Measurements from ENCODE around the gene IREB2.
"Not testable (repeated sequence)": the region's sequence is repeated elsewhere in the genome, so short reads cannot be mapped to it uniquely, and the experiment has no call there.

IREB2 gene

DNA sequence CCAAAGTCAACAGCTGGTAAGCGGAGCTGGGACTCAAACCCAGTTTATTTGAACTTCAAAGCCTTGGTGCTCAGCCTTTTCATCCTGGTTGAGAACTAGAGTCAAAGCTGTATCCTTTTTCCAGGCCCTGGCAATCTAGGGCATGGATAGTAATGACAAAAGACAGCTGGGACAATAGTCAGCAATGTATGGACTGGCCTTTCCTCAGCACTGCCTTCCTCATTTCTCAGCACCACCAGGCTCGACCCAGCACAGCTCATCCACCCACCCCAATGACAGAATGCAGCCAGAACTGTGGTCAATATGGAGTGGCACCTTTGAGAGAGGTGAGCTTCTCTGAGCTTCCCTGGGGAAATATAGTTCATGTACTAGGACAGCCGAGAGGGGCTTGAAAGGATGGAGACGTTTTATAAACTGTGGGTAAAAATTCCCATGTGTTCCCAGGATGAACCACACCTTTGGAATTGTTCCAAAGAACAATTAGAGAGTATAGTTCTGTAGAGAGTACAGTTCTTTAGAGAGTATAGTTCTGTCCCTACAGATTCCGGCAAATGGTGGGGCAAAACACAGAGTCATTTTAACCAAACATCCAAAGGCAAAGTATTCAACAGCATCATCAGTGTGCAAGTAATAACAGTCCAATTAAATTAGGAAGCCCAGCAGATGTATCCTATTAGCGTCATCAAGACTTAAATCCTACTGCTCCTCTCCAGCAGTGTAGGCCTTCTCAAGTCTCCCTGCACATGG is 30.2 kb upstream of the IREB2 start:
- no peak for DNase-seq (ENCODE audit: low read depth)

DNA sequence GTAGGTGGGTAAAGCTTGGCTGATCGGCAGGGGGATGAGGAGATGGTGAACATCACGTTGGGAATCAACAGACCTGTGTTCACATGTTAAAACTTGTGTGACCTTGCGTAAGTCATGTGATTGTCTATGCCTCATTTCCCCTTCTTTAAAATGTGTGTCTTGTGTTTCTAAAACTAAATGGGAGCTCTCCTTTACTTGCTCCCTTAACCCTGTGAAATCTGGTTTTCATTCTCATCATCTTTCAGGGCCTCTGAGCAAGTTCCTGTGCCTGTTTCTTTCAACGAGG is 29.7 kb upstream of the IREB2 start:
- no peak for DNase-seq (ENCODE audit: low read depth)

DNA sequence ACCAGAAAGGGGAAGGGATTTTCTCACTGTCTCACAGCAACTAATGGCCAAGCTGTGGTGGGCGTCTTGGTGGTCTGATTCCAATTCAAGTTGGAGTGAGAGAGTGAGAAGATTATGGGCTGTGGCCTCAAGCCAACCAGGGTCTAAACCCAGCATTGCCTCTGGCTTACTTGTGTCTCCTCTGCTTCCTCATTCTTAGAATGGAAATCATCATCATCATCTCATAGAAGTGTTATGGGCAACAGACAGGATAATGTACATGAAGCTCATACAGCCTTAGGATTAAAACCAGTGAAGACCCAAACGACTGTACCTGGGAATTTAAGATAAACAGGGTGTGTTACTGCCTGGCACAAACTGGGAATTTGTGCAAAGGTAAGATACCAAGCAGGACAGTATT is 29.1 kb upstream of the IREB2 start:
- DNase-seq (ENCODE audit: low read depth), result no peak

DNA sequence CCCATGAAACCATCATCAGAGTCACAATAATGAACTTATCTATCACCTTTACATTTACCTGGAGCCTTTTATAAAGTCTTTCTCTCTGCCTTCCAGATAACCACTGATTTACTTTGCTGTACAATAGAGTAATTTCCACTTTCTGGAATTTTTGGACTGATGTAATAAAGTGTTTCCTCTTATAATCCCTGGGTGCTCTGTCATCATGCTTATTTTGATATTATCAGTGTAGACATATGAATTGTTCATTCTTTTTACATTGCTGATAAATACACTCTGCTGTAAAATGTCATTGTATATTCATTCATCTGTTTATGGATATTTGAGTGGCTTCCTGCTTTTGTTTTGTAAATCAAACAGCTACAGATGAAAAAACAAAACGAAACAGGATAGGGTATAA is 27.0 kb upstream of the IREB2 start:
- DNase-seq (ENCODE audit: low read depth), result no peak

DNA sequence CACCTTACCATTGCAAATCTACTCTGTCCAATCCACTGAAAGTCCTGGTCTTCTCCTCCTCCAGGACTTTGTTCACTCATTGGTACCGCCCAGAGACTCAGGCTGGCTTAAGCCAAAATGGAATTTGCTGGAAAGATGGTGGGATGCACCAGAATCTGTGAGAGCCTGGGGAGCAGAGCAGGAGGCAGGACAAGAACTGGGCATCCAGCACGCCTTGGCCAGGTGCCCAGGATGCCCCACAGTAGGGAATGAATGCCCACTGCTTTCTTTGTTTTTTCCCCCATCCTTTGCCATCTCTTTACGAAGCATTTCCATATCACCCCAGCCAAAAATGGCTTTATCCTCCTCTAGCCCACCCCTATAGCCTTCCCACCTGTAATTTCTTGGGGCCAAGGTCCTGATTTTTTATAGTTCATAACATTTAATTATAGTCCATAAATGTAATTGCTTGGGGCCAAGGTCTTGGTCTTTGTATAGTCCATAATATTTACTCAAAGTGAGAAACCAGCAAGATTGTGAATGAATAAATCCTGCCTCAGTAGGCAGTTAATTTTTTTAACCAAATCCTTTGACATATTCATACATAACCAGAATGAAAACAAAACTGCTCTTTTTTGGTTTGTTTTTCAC is 23.3 kb upstream of the IREB2 start:
- DNase-seq (ENCODE audit: low read depth), result no peak

DNA sequence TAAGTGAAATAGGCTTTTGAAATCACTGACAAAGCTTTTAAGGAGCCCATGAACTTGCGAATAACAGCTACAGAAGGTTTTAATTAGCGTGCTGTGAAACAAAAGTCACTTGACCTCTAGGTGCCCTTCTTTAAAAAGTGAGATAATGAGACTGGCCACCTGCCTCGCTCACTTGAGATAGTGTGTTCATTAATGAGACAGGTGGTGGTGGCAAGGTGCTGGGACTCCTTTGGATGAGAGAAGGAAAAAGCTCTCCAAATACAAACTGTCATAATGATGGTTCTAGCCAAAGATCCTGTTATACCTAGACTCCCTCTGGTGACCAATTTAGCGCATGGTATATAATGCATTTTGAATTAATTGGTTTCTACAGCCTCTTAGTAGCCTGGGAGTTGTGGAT is 22.7 kb upstream of the IREB2 start:
- DNase-seq (ENCODE audit: low read depth), result no peak

DNA sequence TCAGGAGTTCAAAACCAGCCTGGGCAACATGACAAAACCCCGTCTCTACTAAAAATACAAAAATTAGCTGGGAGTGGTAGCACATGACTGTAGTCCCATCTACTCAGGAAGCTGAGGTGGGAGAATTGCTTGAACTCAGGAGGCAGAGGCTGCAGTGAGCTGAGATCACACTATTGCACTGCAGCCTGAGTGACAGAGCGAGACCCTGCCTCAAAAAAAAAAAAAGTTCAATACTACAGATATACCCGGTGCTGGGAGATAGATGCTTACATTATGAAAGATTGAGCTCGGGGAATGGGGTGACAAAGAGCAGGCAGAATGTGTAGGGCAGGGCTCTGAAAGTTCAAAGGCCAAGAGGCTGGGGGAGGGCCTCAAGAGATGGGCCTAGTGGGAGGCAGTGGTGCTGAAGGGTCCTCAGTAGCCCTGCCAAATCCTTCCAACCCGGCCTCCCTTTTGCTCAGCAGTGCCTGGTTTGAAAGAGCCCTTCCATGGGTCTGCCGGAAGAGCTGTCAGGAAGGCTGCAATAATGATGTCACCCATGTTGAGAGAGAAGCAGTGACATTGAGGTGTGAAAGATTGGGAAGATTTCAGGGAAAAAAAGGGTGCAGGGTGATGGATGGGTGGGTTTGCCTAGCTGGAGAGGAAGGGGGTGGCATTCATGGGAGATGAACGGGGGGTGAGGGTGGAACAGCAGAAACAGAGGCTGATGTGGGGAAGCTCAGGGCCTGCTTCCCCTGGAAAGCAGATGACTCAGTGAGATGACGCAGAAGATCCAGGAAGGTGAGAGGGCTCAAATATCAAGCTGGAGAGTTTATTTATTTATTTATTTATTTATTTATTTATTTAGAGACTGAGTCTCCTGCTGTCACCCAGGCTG is 20.0 kb upstream of the IREB2 start:
- no peak for DNase-seq (ENCODE audit: low read depth)

DNA sequence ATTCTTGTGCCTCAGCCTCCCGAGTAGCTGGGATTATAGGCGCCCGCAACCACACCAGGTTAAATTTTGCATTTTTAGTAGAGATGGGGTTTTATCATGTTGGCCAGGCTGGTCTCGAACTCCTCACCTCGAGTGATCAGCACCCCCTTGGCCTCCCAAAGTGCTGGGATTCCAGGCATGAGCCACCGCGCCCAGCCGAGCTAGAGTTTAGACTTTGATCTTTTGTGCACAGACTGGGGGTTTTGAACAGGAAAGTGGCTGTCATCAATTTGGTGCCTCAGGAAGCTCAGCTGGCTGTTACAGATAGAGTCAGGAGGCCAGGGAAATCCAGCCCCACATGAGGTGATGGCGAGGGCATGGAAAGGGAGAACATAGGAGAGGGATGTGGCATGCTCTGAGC is 19.3 kb upstream of the IREB2 start:
- DNase-seq (ENCODE audit: low read depth), result no peak

DNA sequence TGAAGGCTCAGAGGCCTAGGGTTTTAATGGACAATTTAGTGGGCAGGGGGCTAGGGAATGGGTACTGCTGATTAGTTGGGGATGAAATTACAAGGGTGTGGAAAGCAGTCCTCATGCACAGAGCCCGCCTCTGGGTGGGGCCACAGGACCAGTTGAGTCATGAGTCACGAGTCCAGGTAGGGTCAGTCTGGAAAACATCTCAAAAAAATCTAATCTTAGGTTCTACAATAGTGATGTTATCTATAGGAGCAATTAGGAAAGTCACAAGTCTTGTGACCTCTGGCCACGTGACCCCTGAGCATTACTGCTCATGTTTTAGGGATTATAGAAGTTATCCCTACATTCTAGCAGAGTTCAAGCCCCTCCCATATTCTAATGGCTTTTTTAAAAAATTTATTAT is 18.6 kb upstream of the IREB2 start:
- DNase-seq (ENCODE audit: low read depth), result no peak

DNA sequence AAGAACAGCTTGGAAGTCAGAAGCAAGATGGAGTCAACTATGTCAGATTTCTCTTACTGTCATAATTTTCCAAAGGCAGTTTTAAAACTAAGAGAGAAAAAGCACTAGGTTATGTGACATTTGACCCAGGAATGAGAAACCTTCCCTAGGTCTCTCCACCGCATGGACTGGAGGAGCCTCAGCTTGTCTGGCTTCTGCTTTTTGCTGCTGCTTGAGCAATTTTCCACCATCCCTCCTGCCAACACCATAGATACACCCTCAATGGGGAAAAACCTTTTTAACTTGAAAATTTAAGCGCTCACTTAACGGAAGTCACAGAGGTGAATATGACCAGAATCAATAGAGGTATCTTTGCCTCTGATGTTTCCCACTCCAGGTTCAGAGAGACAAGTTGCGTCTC is 17.8 kb upstream of the IREB2 start:
- DNase-seq (ENCODE audit: low read depth), result no peak

DNA sequence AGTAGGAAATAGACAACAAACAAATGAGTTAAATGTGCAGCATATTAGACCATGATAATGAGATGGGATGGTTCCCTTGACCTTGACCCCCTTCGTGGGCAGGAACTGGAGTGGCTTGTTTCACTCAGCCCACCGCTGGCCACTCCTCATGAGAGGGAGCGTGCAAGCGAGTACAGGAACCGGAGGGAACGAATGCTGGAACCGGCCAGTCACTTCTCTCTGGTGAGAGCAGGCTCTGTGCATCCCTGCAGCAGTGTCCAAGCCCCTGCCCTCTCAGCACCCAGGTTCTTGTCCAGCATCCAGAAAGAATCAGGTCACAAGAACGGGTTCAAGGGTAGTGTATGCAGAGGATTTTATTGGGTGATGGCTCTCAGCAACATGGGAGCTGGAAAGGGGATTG is 17.2 kb upstream of the IREB2 start:
- no peak for DNase-seq (ENCODE audit: low read depth)

DNA sequence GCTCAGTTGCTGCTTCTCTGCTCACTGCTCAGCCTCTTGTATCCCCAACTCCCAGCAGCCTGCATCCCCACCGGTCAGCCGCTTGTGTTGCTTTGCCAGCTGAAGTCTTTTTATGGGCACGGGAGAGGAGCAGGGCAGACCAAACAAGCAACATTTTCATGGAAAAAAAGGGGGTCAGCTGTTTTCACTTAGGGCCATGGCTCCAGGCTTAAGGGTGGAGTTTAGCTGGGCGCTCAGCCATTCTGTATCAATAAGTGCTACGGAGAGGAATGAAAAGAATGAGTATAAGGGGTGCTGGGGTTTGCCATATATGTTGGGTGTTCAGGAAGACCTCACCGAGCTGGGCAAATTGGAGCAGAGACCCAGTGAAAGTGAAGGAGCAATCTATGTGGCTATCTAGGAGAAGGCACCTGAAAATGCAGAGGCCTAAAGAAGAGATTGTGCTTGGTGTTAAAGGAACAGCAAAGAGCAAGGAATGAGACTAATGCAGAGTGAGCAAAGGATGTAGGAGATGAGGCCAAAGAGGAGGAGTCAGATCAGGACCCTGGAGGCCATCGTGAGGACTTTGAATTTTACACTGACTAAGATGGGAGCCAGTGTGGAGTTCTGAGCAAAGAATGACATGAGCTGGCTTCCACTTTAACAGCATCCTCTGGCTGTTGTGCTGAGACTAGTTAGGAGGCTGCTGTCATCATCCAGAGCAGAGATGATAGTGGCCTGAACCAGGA is 16.6 kb upstream of the IREB2 start:
- DNase-seq (ENCODE audit: low read depth), result no peak

DNA sequence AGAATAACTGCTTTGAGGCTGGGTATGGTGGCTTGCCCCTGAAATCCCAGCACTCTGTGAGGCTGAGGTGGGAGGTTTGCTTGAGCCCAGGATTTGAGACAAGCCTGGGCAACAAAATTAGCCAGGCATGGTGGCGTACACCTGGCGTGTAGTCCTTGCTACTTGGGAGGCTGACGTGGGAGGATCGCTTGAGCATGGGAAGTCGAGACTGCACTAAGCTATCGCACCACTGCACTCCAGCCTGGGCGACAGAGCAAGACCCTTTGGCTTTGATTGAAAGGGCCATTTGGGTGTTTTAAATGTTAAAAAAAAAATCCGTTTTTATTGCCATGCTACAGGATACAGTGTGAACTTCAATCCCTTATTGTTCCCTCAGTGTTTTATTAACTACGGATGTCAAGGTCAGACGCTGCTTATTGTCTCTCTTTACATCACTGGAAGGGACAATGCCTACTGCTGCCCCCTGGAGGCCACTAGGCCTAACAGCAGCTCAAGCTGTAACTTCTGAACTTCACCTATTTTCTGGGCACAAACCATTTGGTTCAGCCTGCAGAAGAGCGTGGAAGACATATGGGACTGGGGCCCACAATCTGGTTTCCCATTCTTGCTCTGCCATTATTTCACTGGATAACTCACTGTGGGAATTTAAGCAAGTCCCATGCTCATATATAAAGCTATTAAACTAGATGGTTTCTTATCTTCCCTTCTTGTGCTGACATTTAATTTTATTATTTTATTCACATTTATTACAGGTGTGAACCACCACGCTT is 15.3 kb upstream of the IREB2 start:
- no peak for DNase-seq (ENCODE audit: low read depth)

DNA sequence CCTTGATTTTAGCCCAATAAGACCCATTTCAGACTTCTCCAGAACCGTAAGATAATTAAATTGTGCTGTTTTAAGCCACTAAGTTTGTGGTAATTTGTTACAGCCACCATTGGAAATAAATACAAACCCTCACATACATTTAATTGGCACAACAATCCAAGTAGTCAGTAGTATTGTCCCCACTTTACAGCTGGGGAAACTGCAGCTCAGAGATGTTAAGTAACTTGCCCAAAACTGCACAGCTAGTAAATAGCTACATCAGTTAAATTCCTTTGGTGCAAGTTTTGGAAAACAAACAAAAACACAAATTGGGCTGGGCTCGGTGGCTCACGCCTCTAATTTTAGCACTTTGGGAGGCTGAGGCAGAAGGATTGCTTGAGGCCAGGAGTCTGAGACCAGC is 13.3 kb upstream of the IREB2 start:
- DNase-seq (ENCODE audit: low read depth), result no peak

DNA sequence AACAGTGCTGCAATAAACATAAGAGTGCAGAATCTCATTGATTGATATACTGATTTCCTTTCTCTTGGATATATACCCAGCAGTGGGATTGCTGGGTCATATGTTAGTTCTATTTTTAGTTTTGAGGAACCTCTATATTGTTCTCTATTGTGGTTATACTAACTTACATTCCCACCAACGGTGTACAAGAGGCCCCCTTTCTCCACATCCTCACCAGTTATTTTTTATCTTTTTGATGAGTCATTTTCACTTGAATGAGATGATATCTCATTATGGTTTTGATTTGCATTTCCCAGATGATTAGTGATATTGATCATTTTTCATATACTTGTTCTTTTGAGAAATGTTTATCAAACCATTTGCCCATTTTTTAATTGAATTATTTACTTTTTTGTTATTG is 12.4 kb upstream of the IREB2 start:
- DNase-seq (ENCODE audit: low read depth), result no peak

DNA sequence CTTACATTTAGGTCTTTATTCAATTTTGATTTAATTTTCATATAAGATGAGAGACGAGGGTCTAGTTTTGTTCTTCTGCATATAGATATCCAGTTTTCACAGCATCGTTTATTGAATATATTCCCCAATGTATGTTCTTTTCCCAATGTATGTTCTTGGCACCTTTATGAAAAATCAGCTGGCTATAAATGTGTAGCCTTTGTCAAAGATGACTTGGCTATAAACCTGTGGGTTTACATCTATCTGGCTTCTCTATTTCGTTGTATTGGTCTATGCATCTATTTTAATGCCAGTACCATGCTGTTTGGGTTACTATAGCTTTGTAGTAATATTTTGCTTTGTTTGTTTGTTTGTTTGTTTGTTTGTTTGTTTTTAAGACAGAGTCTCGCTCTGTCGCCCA is 11.7 kb upstream of the IREB2 start:
- DNase-seq (ENCODE audit: low read depth), result no peak

DNA sequence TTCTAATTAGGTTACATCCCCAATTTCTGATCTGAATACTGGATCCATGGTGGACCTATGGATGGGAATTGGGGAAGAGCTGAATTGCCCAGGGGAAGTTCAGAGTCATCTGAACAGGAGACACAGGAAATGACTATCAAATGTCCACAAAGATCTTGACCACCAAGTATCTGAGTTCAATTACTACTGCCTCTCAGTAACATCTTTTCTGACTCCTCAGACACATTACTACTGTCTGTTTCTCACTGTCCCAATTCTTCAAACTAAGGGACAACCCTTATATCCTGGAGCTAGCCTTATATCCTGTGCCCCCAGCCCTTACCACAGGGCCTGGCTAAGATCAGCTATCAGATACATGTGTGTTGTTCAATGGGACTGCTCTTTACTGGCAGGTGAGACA is 10.1 kb upstream of the IREB2 start:
- no peak for DNase-seq (ENCODE audit: low read depth)

DNA sequence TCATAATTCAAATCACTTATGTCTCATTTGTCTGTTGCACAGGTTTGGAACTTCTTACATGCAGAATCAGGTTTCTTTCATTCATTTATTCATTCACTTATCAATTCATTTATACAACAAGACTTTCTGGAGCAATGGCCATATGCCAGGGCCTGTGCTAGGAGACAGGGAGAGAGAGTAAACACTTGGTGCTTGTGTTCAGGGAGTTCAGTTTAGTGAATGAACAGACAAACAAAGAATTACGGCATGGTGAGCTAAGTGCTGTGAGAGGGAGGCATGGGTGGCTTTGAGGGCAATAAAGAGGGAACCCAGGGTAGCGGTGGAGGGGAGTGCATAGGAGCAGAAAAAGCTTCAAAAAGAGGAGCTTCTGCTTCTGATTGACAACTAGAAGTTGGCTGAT is 8.5 kb upstream of the IREB2 start:
- DNase-seq (ENCODE audit: low read depth), result no peak

DNA sequence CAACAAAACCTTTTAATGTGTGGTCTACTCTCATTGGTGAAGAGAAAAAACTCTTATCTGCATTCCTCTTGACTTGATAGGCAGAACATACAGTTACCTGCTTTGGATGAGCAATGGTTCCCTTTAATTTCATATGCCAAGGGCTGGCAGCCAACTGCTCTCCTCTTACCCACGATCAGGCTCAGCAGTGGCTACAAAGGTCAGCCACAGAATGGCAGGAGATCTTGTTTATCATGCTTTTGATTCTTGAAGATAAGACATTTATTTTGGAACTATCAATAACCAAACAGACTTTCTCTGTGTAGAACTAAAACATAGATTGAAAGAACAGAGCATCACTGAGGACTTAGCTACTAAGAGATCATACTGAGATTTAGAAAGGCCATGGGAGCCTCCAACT is 6.1 kb upstream of the IREB2 start:
- no peak for DNase-seq (ENCODE audit: low read depth)

DNA sequence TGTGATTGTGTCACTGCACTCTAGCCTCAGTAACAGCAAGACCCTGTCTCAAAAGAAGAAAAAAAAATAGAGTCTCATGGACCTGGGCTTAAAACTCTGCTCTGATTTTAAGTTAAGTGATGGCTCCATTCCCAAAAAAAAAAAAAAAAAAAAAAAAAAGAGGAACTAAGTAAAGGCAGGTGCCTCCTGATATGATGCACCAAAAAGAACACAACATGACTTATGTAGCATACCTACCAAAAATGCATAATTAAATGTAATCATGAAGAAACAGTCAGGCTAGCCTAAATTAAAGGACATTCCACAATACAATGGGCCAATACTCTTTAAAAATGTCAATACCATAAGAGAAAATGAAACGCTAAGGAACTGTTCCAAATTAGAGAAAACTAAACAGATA is 5.4 kb upstream of the IREB2 start:
- DNase-seq (ENCODE audit: low read depth), result no peak

DNA sequence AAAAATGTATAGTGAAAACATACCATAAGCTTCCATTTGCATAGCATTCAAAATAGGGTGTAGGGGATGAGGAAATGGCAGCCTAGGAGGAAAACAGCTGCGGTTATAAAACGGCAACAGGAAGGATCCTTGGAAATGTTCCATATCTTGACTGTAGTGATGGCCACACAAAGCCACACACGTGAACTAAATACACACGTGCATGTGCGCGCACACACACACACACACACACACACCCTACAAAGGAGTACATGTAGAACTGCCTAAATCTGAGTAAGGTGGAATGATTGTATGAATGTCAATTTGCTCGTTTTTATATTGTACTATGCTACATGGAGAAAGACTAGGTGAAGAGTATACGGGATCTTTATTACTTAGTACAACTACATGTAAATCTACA is 3.9 kb upstream of the IREB2 start:
- no peak for DNase-seq (ENCODE audit: low read depth)

DNA sequence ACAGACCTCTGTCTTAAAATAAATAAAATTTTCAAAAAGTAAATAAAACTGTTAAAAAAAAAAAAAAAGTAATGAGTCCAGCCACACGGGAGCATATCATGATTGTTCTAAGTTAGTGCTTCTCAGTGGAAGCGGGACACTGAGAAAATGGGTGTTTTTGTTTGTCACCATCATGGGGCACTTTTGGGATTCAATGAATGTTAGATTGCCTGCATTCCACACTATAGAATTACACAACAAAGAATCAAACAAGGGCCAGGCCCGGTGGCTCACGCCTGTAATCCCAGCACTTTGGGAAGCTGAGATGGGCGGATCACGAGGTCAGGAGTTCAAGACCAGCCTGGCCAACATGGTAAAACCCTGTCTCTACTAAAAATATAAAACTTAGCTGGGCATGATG is 3.3 kb upstream of the IREB2 start:
- DNase-seq (ENCODE audit: low read depth), result not testable (repeated sequence)

Data from non-pigmented ciliary epithelial cell (primary cell).